A549 (cell line): ENCODE measurements around the gene C16orf78. TPM values are rescaled to one million over a fixed set of nuclear protein-coding genes. Genes with fewer than 3 reads are reported as not detected.

Experiments
- ATAC-seq, 2 experiments: fragments of 200-7000 bp in 1 of 2; fragments of >200 bp in 1 of 2; cut with Nextera tagmentation in 1 of 2; cut with Tn5 transposase in 1 of 2; 3 replicates each; pipeline versions ENCODE4 v1.8.0 to v1.9.1; 2018 to 2020; ENCODE audit warnings: mild to moderate bottlenecking in 1 of 2, moderate library complexity in 1 of 2
- CTCF ChIA-PET: fragments of 300-600 bp; sonication (Branson Sonifier 250); formaldehyde crosslinking; extraction: SDS; loops from one replicate; lab custom pipeline; 2021; ENCODE audit warnings: antibody characterized with exemption, inconsistent platforms; lab: Yijun Ruan, JAX
- POLR2A ChIA-PET: fragments of 350-600 bp; formaldehyde crosslinking; extraction: SDS; loops from one replicate; lab custom pipeline; 2021; ENCODE audit warnings: antibody characterized with exemption, inconsistent platforms; lab: Yijun Ruan, JAX
- DNase-seq, 2 experiments: peaks; one replicate each; pipeline versions ENCODE4 v3.0.0 to v3.0.0-alpha.2; 2011 to 2016; ENCODE audit warnings: low read depth in 1 of 2, low spot score in 1 of 2
- FAIRE-seq: peaks from 2 replicates; lab custom pipeline; 2011; peaks lifted over from hg19 to GRCh38; lab: Jason Lieb, UNC
- H3K27ac ChIP-seq, 2 experiments: fragments of >200 bp; sonication (Bioruptor Twin); formaldehyde crosslinking; 3 replicates each; pipeline ENCODE4 v1.5.1; 2016 to 2017
- H3K4me1 ChIP-seq: fragments of >200 bp; sonication (Bioruptor Twin); formaldehyde crosslinking; 3 replicates; pipeline ENCODE4 v1.6.1; 2016
- H3K4me2 ChIP-seq: fragments of >200 bp; sonication (Bioruptor Twin); formaldehyde crosslinking; 3 replicates; pipeline ENCODE4 v1.6.1; 2016
- H3K4me3 ChIP-seq: fragments of >200 bp; sonication (Bioruptor Twin); formaldehyde crosslinking; 3 replicates; pipeline ENCODE4 v1.5.1; 2016
- H3K9me3 ChIP-seq: fragments of >200 bp; sonication (Bioruptor Twin); formaldehyde crosslinking; 3 replicates; pipeline ENCODE4 v1.6.1; 2016
- ATOH8 ChIP-seq: fragments of 250-450 bp; sonication (Bioruptor Pico); IDR thresholded peaks from 2 replicates; pipeline ENCODE4 v1.5.0; 2020; ENCODE audit warnings: low read depth, mild to moderate bottlenecking, moderate library complexity
- CBX2 ChIP-seq: fragments of 200-600 bp; sonication (generic); IDR thresholded peaks from 2 replicates; pipeline ENCODE4 v1.6.1; 2016; ENCODE audit warnings: low read depth, mild to moderate bottlenecking, borderline replicate concordance
- CHD2 ChIP-seq: fragments of 150-350 bp; IDR thresholded peaks from 2 replicates; pipeline ENCODE4 v1.6.1; 2014; ENCODE audit warnings: low read length; ENCODE audit not compliant: partially characterized antibody
- EHMT2 ChIP-seq: fragments of 200-600 bp; sonication (generic); IDR thresholded peaks from 2 replicates; pipeline ENCODE4 v1.6.1; 2016; ENCODE audit warnings: antibody characterized with exemption, low read depth, mild to moderate bottlenecking, moderate library complexity
- EP300 ChIP-seq, 2 experiments: fragments of >200 bp; sonication (Bioruptor Twin); formaldehyde crosslinking; IDR thresholded peaks; 2 replicates in 1 of 2; 3 replicates in 1 of 2; pipeline ENCODE4 v1.6.1; 2016 to 2017
- ESRRA ChIP-seq: fragments of 150-350 bp; IDR thresholded peaks from 2 replicates; pipeline ENCODE4 v1.6.1; 2014; ENCODE audit warnings: mild to moderate bottlenecking, low read length, borderline replicate concordance
- FOSB ChIP-seq: fragments of 250-450 bp; sonication (Bioruptor Pico); IDR thresholded peaks from 2 replicates; pipeline ENCODE4 v1.5.0; 2020; ENCODE audit warnings: mild to moderate bottlenecking, moderate library complexity
- HEYL ChIP-seq: fragments of 250-450 bp; sonication (Bioruptor Pico); IDR thresholded peaks from 2 replicates; pipeline ENCODE4 v1.8.0; 2021; ENCODE audit warnings: mild to moderate bottlenecking, moderate library complexity
- HOXA7 ChIP-seq: fragments of 250-450 bp; sonication (Bioruptor Pico); IDR thresholded peaks from 2 replicates; pipeline ENCODE4 v1.5.0; 2020; ENCODE audit warnings: mild to moderate bottlenecking, moderate library complexity
- JUN ChIP-seq, 2 experiments: fragments of >200 bp; sonication (Bioruptor Twin); formaldehyde crosslinking; IDR thresholded peaks; 2 replicates in 1 of 2; 3 replicates in 1 of 2; pipeline ENCODE4 v1.6.1; 2016 to 2017
- JUNB ChIP-seq: fragments of >200 bp; sonication (Bioruptor Twin); formaldehyde crosslinking; IDR thresholded peaks from 2 replicates; pipeline ENCODE4 v1.6.1; 2016
- KDM5A ChIP-seq: fragments of 200-600 bp; sonication (generic); IDR thresholded peaks from 2 replicates; pipeline ENCODE4 v1.6.1; 2016; ENCODE audit warnings: antibody characterized with exemption, mild to moderate bottlenecking
- MAFK ChIP-seq: fragments of 450-650 bp; IDR thresholded peaks from 2 replicates; pipeline ENCODE4 v1.6.1; 2014; ENCODE audit not compliant: partially characterized antibody
- MAZ ChIP-seq: fragments of 150-350 bp; IDR thresholded peaks from 2 replicates; pipeline ENCODE4 v1.6.1; 2014; ENCODE audit warnings: antibody characterized with exemption, low read depth, low read length, borderline replicate concordance
- NFE2L2 ChIP-seq: fragments of 150-350 bp; conservative IDR thresholded peaks from 2 replicates; pipeline ENCODE4 v1.6.1; 2014; ENCODE audit warnings: low read length
- NR3C1 ChIP-seq: fragments of >200 bp; sonication (Bioruptor Twin); formaldehyde crosslinking; IDR thresholded peaks from 3 replicates; pipeline ENCODE4 v1.6.1; 2017
- PBX3 ChIP-seq: IDR thresholded peaks from 2 replicates; pipeline ENCODE4 v1.6.1; 2012
- REST ChIP-seq: fragments of 200-600 bp; sonication (generic); IDR thresholded peaks from 2 replicates; pipeline ENCODE4 v1.6.1; 2016; ENCODE audit warnings: antibody characterized with exemption, mild to moderate bottlenecking, moderate library complexity
- SREBF2 ChIP-seq: fragments of 450-650 bp; IDR thresholded peaks from 2 replicates; pipeline ENCODE4 v1.6.1; 2014; ENCODE audit warnings: mild to moderate bottlenecking, moderate library complexity
- TP53 ChIP-seq: fragments of 250-450 bp; sonication (Bioruptor Pico); IDR thresholded peaks from 2 replicates; pipeline ENCODE4 v1.5.0; 2021; ENCODE audit warnings: mild to moderate bottlenecking, moderate library complexity
- ZNF302 ChIP-seq: fragments of 250-450 bp; sonication (Bioruptor Pico); IDR thresholded peaks from 2 replicates; pipeline ENCODE4 v1.9.0; 2021; ENCODE audit warnings: inconsistent platforms, mild to moderate bottlenecking, moderate library complexity
- ZSCAN20 ChIP-seq: fragments of 250-450 bp; sonication (Bioruptor Pico); IDR thresholded peaks from 2 replicates; pipeline ENCODE4 v1.8.0; 2022; ENCODE audit warnings: mild to moderate bottlenecking, moderate library complexity
- WGBS: methylation state at CpG from one replicate; pipeline ENCODE4 v1.1.6; 2017; ENCODE audit errors: missing lambda C conversion rate; 5-methylcytosine and 5-hydroxymethylcytosine counted together
- polyA plus RNA-seq, 4 experiments: library from polyadenylated mRNA; depleted of rRNA in 3 of 4; stranded (reverse); fragments of >200 nt; fragmentation: RNase III in 1 of 4; extraction: RNeasy Plus Mini Kit Qiagen cat#74134 plus additional on column Dnase treatment in 1 of 4; gene quantifications; 2 replicates in 3 of 4; 3 replicates in 1 of 4; pipeline ENCODE4 v1.2.3, GENCODE V29; 2011 to 2017
- TF ChIP-seq, protein P1 (sequence below): IDR thresholded peaks from 2 replicates; pipeline ENCODE4 v1.6.1; 2012
- TF ChIP-seq, protein P2 (sequence below): IDR thresholded peaks from 2 replicates; pipeline ENCODE4 v1.6.1; 2012; ENCODE audit warnings: low read depth, borderline replicate concordance

C16orf78 gene
- polyA plus RNA-seq, 2 of the 4 experiments (the other 2 are of a cell fraction) = not detected

DNA sequence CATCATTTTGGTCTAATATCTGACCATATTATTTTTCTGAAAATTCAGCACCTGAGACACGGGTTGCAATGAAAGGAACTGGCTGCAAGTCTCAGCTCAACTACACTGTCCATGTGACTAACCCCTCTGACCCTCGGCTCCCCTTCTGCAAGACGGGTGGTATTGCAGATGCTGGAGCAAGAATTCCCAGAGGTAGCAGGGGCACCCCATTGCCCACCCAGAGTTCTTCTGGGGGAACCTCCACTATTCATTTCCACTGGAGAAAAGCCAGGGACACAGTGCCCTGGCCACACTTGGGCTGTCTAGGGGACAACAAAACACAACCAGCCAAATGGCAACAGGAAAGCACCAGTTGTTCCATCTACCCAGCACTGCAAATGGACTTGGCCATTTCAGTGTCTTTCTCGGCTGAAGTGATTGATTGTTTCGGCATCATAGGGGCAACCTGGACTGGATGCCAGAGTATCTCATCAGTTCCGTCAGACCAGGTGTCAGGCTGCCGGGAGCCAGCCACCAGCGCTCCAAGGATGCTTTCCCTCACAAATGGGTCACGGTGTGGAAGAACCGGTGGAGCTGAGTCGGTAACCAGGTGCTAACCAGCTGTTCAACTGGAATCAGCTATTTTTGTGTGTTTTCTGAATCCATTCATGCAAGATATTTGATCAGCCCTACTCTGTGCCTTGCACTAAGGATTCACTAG, 58.1 kb downstream of the C16orf78 start:
- Histone ChIP-seq H3K9me3 (no peaks in the 10 kb centered on the region), H3K4me3 (no peak overlapping the region), H3K4me2 (no peak overlapping the region), H3K4me1 (no peaks in the 10 kb centered on the region), H3K27ac (no peak overlapping the region)
- ChIA-PET CTCF (interaction anchor here (1.6 kb wide), 1 partner anchor 24 kb away, joined by 5 read pairs; no protein-coding TSS in a partner anchor), POLR2A (no interaction called here)
- 15% methylated on average over 11 of the region's 11 CpGs for WGBS
- no peak for ATAC-seq
- TF ChIP-seq, protein P1, sequence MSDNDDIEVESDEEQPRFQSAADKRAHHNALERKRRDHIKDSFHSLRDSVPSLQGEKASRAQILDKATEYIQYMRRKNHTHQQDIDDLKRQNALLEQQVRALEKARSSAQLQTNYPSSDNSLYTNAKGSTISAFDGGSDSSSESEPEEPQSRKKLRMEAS = no peak
- TF ChIP-seq FOSB (CRISPR knock-in tag) (no peak), ZSCAN20 (CRISPR knock-in tag) (no peak), NFE2L2 (no peak)
- no peak for DNase-seq
- no peak for FAIRE-seq

GRCh38 chr16:49434733-49435132, 61.1 kb downstream of the C16orf78 start:
- H3K9me3 ChIP-seq = no peaks in the 10 kb centered on the region; the same call in 2 of the 3 replicates
- DNase-seq (no peak), ATAC-seq (no peak), FAIRE-seq (no peak)
- 29% methylated on average over 6 of the region's 6 CpGs for WGBS
- ChIA-PET POLR2A (no interaction called here), CTCF (no interaction called here)
- TF ChIP-seq PBX3 (no peak), HEYL (no peak), ESRRA (no peak), MAFK (no peak), EP300 (IDR thresholded peaks at IDR 0.05) (no peak), ATOH8 (CRISPR knock-in tag) (no peak), JUNB (no peak), ZNF302 (CRISPR knock-in tag) (no peak), MAZ (no peak), CHD2 (no peak), JUN (IDR thresholded peaks at IDR 0.05) (no peak), HOXA7 (CRISPR knock-in tag) (no peak), TP53 (no peak), EHMT2 (no peak), REST (no peak), SREBF2 (no peak), KDM5A (no peak), CBX2 (no peak), NR3C1 (no peak)
- TF ChIP-seq, protein P2, sequence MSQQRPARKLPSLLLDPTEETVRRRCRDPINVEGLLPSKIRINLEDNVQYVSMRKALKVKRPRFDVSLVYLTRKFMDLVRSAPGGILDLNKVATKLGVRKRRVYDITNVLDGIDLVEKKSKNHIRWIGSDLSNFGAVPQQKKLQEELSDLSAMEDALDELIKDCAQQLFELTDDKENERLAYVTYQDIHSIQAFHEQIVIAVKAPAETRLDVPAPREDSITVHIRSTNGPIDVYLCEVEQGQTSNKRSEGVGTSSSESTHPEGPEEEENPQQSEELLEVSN = no peak
- no peak overlapping the region for H3K4me3 ChIP-seq
- H3K27ac ChIP-seq = no peak overlapping the region
- H3K4me2 ChIP-seq = no peak overlapping the region
- H3K4me1 ChIP-seq = no peaks in the 10 kb centered on the region
